OCI-LY1 (cell line): ENCODE results near the gene NUDT17.

Experiments
- H2AFZ ChIP-seq: fragments of 200-600 bp; sonication (generic), shearing (Covaris generic); 2 replicates; pipeline ENCODE4 v1.6.0; 2014; ENCODE audit warnings: antibody characterized with exemption, mild to moderate bottlenecking, low read length
- H3F3A ChIP-seq: fragments of 200-600 bp; sonication (generic), shearing (Covaris generic); 2 replicates; pipeline ENCODE4 v1.6.0; 2014; ENCODE audit warnings: mild to moderate bottlenecking, antibody characterized with exemption, low read length, moderate library complexity; ENCODE audit not compliant: insufficient read depth
- H3K27ac ChIP-seq: fragments of 200-600 bp; sonication (generic); 2 replicates; pipeline ENCODE4 v1.5.1; 2014; ENCODE audit warnings: low read length, mixed run types, mild to moderate bottlenecking, low read depth; ENCODE audit not compliant: poor library complexity, severe bottlenecking
- H3K27me3 ChIP-seq: fragments of 200-600 bp; sonication (generic); 2 replicates; pipeline ENCODE4 v1.6.0; 2014; ENCODE audit warnings: antibody characterized with exemption, mild to moderate bottlenecking, low read length, moderate library complexity; ENCODE audit not compliant: insufficient read depth
- H3K36me3 ChIP-seq: fragments of 200-600 bp; sonication (generic); 2 replicates; pipeline ENCODE4 v1.6.1; 2014; ENCODE audit warnings: mild to moderate bottlenecking, antibody characterized with exemption, low read length, moderate library complexity, mixed read lengths; ENCODE audit not compliant: insufficient read depth
- H3K4me1 ChIP-seq: fragments of 200-600 bp; sonication (generic); 2 replicates; pipeline ENCODE4 v1.5.1; 2014; ENCODE audit warnings: mild to moderate bottlenecking, low read length, moderate library complexity; ENCODE audit not compliant: insufficient read depth, severe bottlenecking
- H3K4me2 ChIP-seq: fragments of 200-600 bp; sonication (generic), shearing (Covaris generic); 2 replicates; pipeline ENCODE4 v1.6.1; 2014; ENCODE audit warnings: low read length
- H3K4me3 ChIP-seq: fragments of 200-600 bp; sonication (generic); 2 replicates; pipeline ENCODE4 v1.5.1; 2014; ENCODE audit warnings: low read length, low read depth, mild to moderate bottlenecking, mixed read lengths; ENCODE audit not compliant: poor library complexity, severe bottlenecking
- H3K79me2 ChIP-seq: fragments of 200-600 bp; shearing (Covaris generic); 2 replicates; pipeline ENCODE4 v1.6.1; 2016; ENCODE audit warnings: mixed run types, low read length, mixed read lengths; ENCODE audit not compliant: insufficient read depth
- H3K9ac ChIP-seq: fragments of 200-600 bp; sonication (generic), shearing (Covaris generic); 2 replicates; pipeline ENCODE4 v1.6.1; 2014; ENCODE audit warnings: mild to moderate bottlenecking, low read length, mixed read lengths
- H3K9me2 ChIP-seq: fragments of 200-600 bp; sonication (generic), shearing (Covaris generic); 2 replicates; pipeline ENCODE4 v1.6.1; 2014; ENCODE audit warnings: low read depth, mild to moderate bottlenecking, low read length, mixed read lengths
- H3K9me3 ChIP-seq: fragments of 200-600 bp; shearing (Covaris generic); 2 replicates; pipeline ENCODE4 v1.6.1; 2014; ENCODE audit warnings: low read length, mixed read lengths
- H4K20me1 ChIP-seq: fragments of 200-600 bp; sonication (generic), shearing (Covaris generic); 2 replicates; pipeline ENCODE4 v1.6.0; 2016; ENCODE audit warnings: mild to moderate bottlenecking, low read length; ENCODE audit not compliant: insufficient read depth
- CTCF ChIP-seq: fragments of 200-600 bp; sonication (generic), shearing (Covaris generic); IDR thresholded peaks from 2 replicates; pipeline ENCODE4 v1.5.1; 2017; ENCODE audit warnings: mild to moderate bottlenecking, antibody characterized with exemption, low read length, moderate library complexity, mixed read lengths
- EZH2 ChIP-seq: fragments of 200-600 bp; sonication (generic), shearing (Covaris generic); IDR thresholded peaks from 2 replicates; pipeline ENCODE4 v1.8.0; 2017; ENCODE audit warnings: borderline replicate concordance, mixed run types, mild to moderate bottlenecking, antibody characterized with exemption, low read length, moderate library complexity, mixed read lengths

Gene NUDT17

GRCh38 chr1:145804235-145805045, 41.0 kb upstream of the NUDT17 start:
- Histone ChIP-seq H3F3A (no peaks in the 10 kb centered on the region), H3K9ac (no peak overlapping the region), H3K4me3 (no peak overlapping the region), H4K20me1 (no peaks in the 10 kb centered on the region), H3K27me3 (no peaks in the 10 kb centered on the region), H3K9me2 (no peaks in the 10 kb centered on the region), H3K27ac (no peak overlapping the region), H3K36me3 (0 out of 2 replicates have a peak, but pooled peaks cover 3% of the 10 kb centered on the region), H3K79me2 (peaks cover 32% of the 10 kb centered on the region), H2AFZ (no peak overlapping the region), H3K9me3 (no peaks in the 10 kb centered on the region), H3K4me2 (no peak overlapping the region), H3K4me1 (peaks cover 11% of the 10 kb centered on the region)
- TF ChIP-seq EZH2 = no peak
- TF ChIP-seq CTCF = no peak

- Histone ChIP-seq H4K20me1 (no peaks in the 10 kb centered on the region), H3K27me3 (no peaks in the 10 kb centered on the region), H3K79me2 (peaks cover 32% of the 10 kb centered on the region), H3K4me2 (no peak overlapping the region), H3K27ac (no peak overlapping the region), H3K4me3 (no peak overlapping the region), H2AFZ (no peak overlapping the region), H3K9me3 (no peaks in the 10 kb centered on the region), H3K4me1 (peaks cover 11% of the 10 kb centered on the region), H3K9me2 (no peaks in the 10 kb centered on the region), H3F3A (no peaks in the 10 kb centered on the region), H3K36me3 (0 out of 2 replicates have a peak, but pooled peaks cover 3% of the 10 kb centered on the region), H3K9ac (no peak overlapping the region)
- TF ChIP-seq CTCF = no peak
- TF ChIP-seq EZH2 = no peak
These were observed 40.4 kb upstream of the NUDT17 start for GRCh38 chr1:145805057-145805456.

- no peak for TF ChIP-seq CTCF
- Histone ChIP-seq H3K4me3 (no peak overlapping the region), H3K9me3 (no peaks in the 10 kb centered on the region), H3K4me1 (peaks cover 11% of the 10 kb centered on the region), H3K9ac (no peak overlapping the region), H3K27me3 (no peaks in the 10 kb centered on the region), H2AFZ (no peak overlapping the region), H3F3A (no peaks in the 10 kb centered on the region), H3K9me2 (no peaks in the 10 kb centered on the region), H3K36me3 (0 out of 2 replicates have a peak, but pooled peaks cover 3% of the 10 kb centered on the region), H4K20me1 (no peaks in the 10 kb centered on the region), H3K27ac (no peak overlapping the region), H3K79me2 (peaks cover 32% of the 10 kb centered on the region), H3K4me2 (no peak overlapping the region)
These were observed 39.0 kb upstream of the NUDT17 start for GRCh38 chr1:145806408-145806807.
